ENCODE measurements around the gene SCAP.
A peak's percentile ranks its signal among the peaks of the same experiment; 100 is the strongest.
"Not testable (repeated sequence)": the region's sequence is repeated elsewhere in the genome, so short reads cannot be mapped to it uniquely, and the experiment has no call there.

Gene SCAP

GRCh38 chr3:47475570-47476329, at the start of gene SCAP:
SCAP (minus strand) TSS chr3:47475941; CDS start chr3:47442993, 32,948 bp downstream.
- peak; percentile 93 for DNase-seq

- no peak for DNase-seq
Measured at GRCh38 chr3:47523310-47524073, 47.8 kb upstream of the SCAP start.

GRCh38 chr3:47522082-47522987, 46.6 kb upstream of the SCAP start:
- DNase-seq: peak; percentile 53

GRCh38 chr3:47520756-47521155, 45.0 kb upstream of the SCAP start:
- no peak for DNase-seq

- DNase-seq: no peak
Measured at GRCh38 chr3:47517937-47518336, 42.2 kb upstream of the SCAP start.

- DNase-seq: no peak
Measured at GRCh38 chr3:47515864-47516319, 40.2 kb upstream of the SCAP start.

GRCh38 chr3:47515100-47515499, 39.4 kb upstream of the SCAP start:
- DNase-seq: no peak

GRCh38 chr3:47513125-47513929, 37.6 kb upstream of the SCAP start, which contains the start of gene ELP6:
ELP6 (minus strand) TSS chr3:47513712; CDS start chr3:47513590, 122 bp downstream.
- DNase-seq: peak; percentile 95

- DNase-seq: peak; percentile 9
Measured at GRCh38 chr3:47512416-47513124, 36.8 kb upstream of the SCAP start.

- not testable (repeated sequence) for DNase-seq
Measured at GRCh38 chr3:47505267-47505666, 29.5 kb upstream of the SCAP start.

GRCh38 chr3:47504113-47504512, 28.4 kb upstream of the SCAP start:
- DNase-seq: no peak

- DNase-seq: no peak
Measured at GRCh38 chr3:47503033-47503432, 27.3 kb upstream of the SCAP start.

GRCh38 chr3:47496892-47497291, 21.2 kb upstream of the SCAP start:
- no peak for DNase-seq

GRCh38 chr3:47495886-47496285, 20.1 kb upstream of the SCAP start:
- DNase-seq: no peak

- DNase-seq: no peak
Measured at GRCh38 chr3:47495111-47495510, 19.4 kb upstream of the SCAP start.

GRCh38 chr3:47491777-47492176, 16.0 kb upstream of the SCAP start:
- no peak for DNase-seq

- no peak for DNase-seq
Measured at GRCh38 chr3:47491186-47491585, 15.4 kb upstream of the SCAP start.

GRCh38 chr3:47487265-47487664, 11.5 kb upstream of the SCAP start:
- DNase-seq: no peak

- DNase-seq: no peak
Measured at GRCh38 chr3:47485812-47486211, 10.1 kb upstream of the SCAP start.

GRCh38 chr3:47482366-47482765, 6.6 kb upstream of the SCAP start:
- no peak for DNase-seq

GRCh38 chr3:47481763-47482162, 6.0 kb upstream of the SCAP start:
- not testable (repeated sequence) for DNase-seq
